ENCODE results near the gene SLC22A23.

DNA sequence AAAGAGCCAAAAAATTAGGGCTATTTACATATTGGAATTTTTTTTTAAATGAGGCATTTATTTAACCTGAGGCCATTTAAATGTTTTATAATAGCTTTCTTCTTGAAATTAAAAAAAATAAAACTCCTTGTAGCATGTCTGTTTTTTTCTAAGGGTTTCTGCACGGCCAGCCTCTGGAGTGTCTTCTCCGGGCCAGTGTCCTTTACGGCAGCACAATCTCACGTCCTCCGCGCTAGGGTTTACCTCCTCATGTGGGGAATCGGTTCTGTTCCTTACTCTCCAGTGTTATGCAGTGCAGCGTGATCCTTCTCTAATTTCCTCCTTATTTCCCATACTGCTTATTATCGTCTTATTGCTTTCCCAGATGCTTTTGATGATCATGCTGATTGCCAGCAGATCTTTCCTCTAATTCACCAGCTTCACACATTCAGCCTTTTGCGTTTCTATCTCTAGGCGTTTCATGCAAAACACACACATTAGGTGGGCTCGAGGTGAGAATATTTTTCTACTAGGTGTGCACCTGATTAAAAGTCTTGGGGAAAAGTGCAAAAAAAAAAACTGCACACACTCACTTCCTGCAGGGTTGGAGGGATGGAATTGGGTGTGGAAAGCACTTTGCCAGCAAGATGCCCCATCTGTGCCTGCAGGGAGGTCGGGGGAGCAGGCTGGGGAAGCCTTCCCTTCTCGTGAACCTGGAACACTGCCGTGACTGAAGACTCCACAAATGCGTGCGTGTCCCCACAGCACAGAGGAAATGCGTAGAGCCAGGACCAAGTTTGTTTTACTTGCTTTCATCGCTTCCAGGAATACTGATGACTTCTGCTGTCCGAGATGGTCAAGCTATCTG, 142.0 kb downstream of the SLC22A23 start:
- TF ChIP-seq, protein P1, sequence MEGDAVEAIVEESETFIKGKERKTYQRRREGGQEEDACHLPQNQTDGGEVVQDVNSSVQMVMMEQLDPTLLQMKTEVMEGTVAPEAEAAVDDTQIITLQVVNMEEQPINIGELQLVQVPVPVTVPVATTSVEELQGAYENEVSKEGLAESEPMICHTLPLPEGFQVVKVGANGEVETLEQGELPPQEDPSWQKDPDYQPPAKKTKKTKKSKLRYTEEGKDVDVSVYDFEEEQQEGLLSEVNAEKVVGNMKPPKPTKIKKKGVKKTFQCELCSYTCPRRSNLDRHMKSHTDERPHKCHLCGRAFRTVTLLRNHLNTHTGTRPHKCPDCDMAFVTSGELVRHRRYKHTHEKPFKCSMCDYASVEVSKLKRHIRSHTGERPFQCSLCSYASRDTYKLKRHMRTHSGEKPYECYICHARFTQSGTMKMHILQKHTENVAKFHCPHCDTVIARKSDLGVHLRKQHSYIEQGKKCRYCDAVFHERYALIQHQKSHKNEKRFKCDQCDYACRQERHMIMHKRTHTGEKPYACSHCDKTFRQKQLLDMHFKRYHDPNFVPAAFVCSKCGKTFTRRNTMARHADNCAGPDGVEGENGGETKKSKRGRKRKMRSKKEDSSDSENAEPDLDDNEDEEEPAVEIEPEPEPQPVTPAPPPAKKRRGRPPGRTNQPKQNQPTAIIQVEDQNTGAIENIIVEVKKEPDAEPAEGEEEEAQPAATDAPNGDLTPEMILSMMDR (IDR thresholded peaks at IDR 0.05 in 4 of 5, conservative IDR thresholded peaks at IDR 0.05 in 1 of 5), result no peak
- TF ChIP-seq POLR2A (IDR thresholded peaks at IDR 0.05), result no peak

Data from gastrocnemius medialis (tissue), 4 donors.